Limb (tissue), 2 donors: ENCODE data around the gene TET2.
A peak's percentile ranks its signal among the peaks of the same experiment; 100 is the strongest.

Experiments used
- DNase-seq, 2 donors: peaks; one replicate each; pipeline ENCODE4 v3.0.0-alpha.2; 2016; ENCODE audit errors: extremely low spot score in 2 of 2

Gene TET2

DNA sequence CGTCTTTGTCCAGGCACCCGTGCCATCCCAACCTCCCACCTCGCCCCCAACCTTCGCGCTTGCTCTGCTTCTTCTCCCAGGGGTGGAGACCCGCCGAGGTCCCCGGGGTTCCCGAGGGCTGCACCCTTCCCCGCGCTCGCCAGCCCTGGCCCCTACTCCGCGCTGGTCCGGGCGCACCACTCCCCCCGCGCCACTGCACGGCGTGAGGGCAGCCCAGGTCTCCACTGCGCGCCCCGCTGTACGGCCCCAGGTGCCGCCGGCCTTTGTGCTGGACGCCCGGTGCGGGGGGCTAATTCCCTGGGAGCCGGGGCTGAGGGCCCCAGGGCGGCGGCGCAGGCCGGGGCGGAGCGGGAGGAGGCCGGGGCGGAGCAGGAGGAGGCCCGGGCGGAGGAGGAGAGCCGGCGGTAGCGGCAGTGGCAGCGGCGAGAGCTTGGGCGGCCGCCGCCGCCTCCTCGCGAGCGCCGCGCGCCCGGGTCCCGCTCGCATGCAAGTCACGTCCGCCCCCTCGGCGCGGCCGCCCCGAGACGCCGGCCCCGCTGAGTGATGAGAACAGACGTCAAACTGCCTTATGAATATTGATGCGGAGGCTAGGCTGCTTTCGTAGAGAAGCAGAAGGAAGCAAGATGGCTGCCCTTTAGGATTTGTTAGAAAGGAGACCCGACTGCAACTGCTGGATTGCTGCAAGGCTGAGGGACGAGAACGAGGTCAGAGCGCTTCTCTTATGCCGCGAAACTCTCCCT, at the start of gene TET2:
TET2 (plus strand) TSS at position 601 of the 740 bp plus-strand sequence. CDS start 87,067 bp downstream, outside the sequence.
- DNase-seq, result peak; percentile 81 to 88

DNA sequence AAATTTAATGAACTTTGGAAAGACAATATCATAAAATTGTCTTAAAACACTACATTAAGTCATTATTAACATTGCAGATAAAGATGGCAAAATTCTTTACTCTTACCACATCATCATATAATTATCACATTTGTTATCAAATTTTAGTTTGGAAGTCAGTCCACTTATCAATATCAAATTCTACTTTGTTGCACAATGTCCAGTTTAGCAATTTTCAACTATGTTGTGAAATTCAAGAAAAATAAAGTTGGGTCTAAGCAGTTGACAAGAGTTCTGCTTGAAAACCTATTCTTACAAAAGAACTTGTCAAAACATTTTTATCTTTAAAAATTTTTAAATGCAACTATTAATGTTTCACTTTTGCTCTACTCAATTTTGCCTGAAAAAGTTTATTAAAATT, 44.7 kb upstream of the TET2 start:
- DNase-seq, result no peak

DNA sequence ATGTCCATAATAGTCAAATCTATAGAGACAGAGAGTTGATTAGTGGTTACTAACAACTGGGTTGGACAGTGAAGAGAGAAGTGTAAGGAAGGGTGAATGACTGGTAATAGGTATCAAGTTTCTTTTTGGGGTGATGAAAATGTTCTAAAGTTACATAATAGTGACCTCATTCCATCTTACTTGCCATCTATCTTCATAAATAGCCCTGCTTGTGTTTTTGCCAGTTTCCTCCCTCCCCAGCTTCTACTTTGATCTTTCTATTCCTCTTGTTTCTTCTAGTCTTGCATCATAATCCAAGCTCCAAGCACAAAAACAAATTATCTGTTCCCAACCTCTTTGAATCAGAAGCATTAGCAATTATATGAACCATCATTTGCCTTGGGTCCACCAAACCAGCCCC, 40.2 kb upstream of the TET2 start:
- no peak for DNase-seq

DNA sequence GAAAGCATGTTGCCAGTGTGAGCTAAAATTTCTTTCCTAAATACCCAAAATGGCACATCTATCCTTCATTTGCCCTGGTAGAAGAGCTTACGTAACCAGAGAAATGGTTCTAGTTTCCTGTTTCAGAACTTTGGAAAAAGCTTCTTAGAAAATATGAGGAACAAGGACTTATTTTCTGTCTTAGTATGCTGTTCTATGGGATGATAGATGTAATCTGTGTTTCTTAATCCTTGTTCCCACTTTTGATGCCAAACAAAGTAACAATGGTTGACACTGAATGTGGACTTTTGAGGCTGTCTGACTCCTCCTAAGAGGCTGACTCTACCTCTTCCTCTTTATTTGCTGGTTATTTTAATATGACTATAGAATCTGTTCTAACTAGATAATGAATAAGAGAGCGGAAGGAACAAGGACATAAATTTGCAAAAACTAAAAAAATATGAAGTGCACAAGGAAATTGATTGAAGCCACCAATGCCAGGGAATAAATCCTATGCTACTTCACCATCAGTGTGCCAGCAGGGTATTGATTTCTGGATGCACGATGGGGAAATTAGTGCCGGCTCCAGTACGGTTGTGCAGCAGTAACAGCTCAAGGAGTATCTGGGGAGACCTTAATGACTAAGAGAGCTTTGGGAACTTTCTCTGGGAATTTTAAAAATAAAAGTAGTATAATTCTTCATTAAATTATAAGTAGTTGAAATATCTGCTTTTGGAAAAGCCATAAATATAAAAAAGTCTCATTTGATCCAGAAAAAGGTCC, 39.4 kb upstream of the TET2 start:
- DNase-seq, result no peak

DNA sequence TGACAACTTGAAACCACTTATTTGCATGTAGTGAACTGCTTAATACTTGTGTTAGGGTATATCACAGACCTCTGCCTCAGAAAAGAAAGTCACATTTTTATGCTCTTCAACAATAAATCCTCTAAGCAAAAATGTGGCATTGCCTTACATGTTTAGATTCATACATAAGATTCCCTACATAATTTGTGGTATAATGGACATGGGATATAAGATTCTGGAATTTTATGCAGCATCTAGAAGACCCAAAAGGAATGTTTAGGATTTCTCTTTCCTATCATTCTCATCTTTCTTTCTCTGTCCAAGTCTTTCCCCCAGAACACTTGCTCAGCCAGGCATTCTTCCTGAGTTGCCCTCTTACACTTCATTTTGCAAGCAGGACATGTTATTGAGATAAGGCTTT, 37.7 kb upstream of the TET2 start:
- no peak for DNase-seq

DNA sequence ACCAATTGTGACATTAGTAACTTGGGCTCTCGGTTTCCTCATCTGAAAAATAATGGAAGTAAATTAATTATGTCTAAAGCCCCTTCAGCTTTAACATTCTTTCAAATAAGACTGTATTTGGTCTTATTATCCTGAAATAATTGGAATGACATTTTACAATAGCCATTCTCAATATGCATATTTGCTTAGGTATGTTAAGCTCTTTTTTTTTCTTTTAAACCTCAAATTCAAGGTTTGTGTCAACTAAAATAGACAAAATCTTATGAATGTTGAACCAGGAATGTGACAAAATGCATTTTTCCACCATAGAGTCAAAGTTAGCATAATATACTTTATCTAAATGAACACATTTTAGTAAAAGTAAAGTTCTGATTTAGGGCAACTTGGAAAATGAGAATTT, 34.4 kb upstream of the TET2 start:
- DNase-seq, result no peak

DNA sequence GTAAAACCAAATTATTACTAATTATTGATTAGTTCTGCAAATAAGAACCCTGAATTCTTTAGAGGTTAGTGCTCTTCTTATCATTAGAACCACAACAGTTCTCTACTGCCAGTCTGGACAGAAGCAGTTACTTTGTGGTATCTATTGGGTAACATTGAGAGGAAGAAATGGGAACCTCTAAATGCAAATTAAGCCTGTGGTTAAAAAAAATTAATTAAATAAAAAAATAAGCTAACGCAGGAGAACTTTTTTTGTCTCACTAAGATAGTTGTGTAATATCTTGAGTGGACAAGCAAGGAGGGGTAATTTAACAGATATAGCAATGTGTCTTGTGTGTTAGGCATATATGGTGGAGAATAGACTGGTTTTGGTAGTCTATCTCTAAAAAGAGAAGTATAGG, 32.9 kb upstream of the TET2 start:
- no peak for DNase-seq

DNA sequence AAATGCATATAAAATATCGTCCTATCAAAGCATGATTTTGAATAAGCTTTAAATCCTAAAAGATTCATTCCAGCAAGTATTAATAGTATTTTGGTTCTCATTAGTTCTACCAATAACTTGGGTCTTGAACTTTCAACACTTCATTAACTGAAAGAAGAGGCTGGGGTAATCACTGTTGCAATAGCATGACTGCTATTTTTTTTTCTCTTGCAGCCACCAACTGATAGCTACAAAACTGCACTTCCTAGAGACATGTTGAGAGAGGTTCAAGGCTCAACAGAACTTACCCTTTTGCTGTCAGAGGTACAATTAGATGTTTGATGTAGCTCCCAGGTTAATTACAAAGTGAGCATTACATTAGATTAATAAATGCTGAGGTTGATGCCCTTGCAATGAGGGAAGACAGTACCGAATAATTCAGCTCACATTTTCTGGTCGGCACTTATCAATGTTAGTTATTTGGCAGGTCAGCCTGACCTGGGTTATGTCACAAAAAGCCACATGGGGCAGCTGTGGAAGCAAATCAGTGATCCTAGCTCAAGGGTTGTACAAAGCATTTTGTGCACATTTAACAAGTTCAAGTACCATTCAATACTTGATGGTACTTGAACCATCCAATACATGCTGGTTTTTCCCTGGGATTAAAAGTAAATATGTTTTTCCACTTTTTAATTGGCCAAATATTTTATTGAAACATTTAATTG, 29.9 kb upstream of the TET2 start:
- no peak for DNase-seq

DNA sequence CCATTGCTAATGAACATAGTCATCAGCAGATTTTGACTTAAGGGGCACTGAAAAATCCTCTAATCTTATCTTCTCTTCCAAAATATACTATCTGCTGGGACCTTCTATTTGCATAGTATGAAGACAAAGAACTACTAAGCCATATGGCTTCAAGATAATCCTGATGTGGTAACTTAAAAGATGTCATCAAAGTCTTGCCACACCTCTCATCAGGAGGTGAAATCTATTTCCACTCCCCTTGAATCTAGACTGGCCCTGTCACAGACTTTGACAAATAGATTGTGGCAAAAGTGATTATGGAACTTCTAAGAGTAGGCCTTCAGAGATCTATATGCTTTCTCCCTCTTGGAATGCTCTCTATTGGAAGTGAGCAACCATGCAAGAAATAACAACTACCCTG, 27.3 kb upstream of the TET2 start:
- no peak for DNase-seq

DNA sequence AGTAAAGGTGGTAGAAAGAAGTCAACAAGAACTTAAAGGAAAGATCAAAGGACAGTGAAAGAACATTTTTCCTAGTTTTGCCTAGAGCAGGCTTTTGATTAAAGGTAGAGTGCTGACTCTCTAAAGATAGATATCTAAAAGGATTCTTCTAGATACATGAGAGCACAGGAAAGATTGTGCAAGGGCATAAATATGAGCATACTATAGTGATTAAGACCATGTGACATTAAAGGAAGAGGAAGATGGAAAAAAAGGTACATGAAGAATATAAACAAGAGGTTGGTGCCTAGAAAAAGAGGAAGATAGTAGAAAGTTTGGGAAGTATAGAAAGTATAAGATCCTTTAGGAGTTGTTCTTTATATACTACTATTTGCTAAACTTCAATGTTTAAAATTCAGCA, 26.1 kb upstream of the TET2 start:
- DNase-seq, result no peak

DNA sequence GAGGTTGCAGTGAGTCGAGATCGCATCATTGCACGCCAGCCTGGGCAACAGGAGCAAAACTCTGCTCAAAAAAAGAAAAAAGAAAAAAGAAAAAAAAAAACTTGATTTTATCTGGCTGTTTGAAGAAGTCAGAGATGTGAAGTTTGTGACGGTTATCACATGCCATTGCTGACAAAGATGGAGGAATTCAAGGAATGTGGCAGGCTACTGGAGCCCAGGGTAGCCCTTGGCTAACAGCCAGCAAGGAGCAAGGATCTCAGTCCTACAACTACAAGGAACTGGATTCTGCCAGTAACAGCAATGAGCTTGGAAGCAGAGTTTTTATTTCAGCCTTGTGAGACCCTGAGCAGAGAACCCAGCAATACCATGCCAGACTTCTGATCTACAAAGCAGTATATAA, 24.3 kb upstream of the TET2 start:
- DNase-seq, result no peak

DNA sequence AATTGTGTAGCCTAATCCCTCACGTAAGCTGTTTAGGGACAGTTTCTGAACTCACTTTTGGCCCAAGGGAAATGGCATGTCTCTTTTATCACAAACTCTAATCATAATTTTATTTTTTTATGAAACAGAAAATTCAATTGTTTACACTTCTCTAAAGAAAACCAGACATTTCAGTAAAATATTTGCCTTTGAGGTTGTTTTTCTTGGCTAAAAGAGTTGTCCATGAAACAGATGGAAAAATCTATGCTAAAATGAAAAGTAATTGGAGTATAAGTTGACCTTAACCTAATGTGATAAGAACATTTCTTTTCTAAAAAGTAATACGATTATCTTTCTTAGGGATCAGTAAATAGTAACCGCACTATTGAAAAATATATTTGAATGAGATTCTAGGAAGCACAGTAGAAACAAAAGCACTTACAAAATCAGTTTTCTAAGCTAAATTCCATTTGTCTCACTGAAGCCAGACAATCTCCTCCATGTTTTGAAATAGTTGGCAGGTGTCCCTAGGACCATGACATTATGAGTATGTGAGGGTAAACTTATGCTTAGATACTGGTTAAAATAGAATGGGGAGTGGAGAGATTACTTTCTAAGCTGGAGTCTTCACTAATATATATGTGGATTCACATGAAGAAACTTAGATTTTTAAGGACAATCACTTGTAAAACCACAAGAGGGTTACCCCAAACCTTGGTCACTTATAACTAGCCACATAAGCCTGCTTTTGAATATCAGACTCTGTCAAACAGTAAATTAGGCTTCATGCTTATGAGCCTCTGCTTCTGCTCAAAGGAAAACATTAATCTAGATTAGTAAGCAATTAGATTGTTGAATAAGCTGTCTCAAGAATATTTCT, 20.1 kb upstream of the TET2 start:
- DNase-seq, result no peak

DNA sequence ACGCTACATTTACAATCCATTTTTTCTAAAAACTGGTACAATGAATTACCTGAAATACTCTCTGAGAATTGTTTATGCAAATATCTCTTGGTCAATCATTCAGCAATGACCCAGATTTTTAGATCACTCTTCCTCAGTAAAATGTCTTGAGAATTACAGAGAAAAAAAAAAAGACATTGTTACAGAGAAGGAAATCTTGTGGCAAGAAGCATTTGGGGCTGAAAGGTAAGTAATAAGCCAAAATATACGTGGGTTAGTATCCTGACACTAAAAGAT, 19.6 kb upstream of the TET2 start:
- DNase-seq, result no peak

DNA sequence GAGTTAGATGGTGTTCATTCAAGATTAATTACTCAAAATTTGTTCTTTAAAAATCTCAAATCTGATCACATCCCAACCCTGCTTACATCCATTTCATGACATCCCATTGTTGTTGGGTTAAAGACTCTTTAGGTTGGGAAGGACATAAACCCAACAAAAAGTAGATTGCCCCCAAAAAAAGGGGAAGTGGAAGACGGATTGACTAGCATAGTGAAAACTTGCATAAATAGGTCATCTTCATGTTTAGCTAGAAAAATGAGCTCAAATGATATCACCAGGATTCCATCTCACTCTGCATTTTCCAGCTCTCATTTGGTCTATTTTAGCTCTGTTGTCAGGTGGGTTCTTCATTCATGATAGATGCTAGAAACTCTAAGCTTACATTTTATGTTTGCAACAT, 18.5 kb upstream of the TET2 start:
- DNase-seq, result no peak

DNA sequence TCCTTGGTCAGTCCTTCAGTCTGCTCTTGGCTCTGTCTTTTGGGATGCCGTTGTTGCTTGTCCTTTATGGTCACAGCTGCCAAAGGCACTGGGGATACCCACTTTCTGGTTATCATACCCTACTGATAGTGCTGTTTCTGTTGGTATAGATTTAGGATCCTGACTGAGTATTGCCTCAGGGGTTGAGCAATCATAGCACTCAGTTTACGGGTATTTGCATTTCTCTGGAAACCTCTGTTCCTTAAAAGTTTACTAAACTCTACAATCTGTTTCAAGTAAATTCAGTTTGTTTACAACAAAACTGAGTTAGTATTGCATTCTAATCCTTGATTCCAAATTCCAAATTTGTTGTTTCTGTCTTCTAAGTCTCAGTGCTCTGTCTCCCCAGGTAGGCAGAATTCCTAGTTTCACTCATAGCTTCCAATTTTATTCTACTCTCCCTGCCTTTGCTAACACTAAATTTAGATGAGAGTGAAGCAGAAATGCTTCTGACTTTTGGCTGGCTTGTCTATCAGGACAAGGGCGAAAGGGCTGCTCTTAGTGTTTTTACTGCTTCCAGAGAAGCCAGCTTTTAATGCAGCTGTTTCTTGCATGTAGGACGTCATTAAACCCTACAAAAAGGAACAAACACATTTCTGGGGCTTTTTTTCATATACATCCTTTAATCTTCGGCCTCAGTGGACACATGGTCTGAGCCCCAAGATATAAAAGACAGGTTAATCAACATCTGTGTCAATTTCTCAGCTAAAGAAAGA, 17.2 kb upstream of the TET2 start:
- DNase-seq, result no peak

DNA sequence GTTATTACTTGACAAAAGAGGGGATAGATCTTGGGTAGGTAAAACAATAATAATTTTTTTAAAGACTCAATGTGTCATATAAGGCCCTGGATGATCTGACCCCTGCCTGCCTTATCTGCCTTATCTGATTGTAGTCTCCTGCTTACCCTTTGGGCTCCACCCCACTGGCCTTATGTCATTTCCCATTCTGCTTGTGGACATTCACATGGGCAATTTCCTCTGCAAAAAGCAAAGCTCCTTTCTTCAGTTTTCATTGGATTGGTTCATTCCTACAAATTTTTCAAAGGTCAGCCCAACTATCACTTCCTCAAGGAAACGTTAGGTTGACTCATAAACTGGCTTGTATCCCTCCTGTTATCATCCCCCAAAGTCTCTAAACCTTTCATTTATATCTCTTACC, 15.7 kb upstream of the TET2 start:
- no peak for DNase-seq

DNA sequence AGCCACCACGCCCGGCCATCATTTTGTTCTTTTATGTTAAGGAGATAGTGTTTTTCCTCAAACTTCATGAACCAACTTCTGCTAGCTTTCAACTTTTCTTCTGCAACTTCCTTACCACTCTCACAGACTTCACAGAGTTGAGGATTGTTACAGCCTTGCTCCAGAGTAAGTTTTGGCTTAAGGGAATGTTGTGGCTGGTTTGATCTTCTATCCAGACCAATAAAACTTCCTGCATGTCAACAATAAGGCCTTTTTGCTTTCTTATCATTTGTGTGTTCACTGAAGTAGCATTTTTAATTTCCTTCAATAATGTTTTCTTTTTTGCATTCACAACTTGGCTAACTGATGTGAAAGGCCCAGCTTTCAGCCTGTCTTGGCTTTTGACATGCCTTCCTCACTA, 12.7 kb upstream of the TET2 start:
- DNase-seq, result no peak

DNA sequence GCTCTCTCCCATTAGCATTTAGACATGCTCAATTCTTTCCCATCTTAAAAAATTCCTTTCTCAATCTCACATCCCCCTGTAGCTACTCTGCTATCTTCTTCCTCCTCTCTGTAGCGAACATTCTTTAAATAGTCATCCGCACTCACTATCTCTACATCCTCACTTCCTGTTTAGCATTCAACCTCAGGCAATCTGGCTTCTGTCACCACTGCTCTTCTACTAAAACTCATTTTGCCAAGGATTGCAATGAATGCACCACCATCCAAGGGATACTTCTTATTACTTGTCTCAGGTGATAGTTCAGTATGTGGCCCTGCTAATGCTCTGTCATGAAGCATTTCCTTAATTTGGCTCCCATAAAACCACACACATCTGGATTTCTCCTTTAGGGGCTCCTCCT, 10.9 kb upstream of the TET2 start:
- no peak for DNase-seq

DNA sequence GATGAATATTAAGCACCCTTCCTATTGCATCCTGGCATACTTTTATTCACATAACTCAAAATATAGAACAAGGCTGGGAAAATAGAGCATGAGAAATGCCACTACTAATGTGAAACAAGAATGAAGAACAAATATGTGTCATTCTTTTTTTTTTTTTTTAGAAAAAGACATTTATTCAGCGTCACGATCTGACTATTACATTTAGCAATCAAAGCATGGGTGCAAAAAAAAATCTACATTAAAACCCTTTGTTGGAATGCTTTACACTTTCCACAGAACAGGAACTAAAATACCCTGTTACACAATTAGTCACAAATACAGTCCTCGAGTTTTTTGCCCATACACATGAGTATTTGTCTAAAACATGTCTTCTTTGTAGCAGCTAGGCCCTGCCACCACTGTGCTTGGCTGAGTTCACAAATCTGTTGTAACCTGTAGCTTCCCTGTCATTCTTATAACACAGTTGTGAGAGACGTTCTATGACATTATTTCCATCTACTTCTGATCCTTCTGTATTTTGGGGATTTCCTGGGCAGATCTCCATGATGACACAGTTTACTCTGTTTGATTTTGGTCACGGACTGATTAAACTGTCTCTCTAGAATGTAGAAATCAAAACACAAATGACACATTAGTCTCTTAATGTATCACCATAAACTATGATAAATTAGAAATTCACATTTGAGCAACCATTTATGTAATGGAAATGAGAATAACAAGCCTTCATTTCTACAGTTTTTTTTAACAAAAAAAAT, 9.4 kb upstream of the TET2 start:
- DNase-seq, result no peak

DNA sequence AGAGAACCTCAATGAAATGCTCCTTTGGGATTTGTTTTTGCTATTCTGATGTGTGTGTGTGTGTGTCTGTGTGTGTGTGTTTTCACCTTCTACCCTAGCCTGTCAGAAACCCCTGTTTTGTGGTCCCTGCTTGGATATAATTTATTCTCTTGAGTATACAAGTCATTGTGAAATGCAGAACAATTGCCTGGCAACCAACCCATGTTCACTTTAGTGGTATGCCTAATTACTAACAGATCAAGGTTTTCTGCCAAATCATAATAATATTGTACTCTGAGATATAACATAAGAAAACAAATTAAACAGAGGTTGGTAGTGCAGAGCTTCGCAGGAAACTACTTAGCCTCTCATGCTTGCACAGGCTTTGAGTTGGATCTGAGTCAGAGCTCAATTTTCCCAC, 7.0 kb upstream of the TET2 start:
- no peak for DNase-seq
